Keratinocyte (primary cell): ENCODE data around the gene HYAL2.

Experiments used
- CTCF ChIP-seq, 3 experiments: IDR thresholded peaks in 1 of 3; conservative IDR thresholded peaks in 1 of 3; optimal IDR thresholded peaks in 1 of 3; 2 replicates in 2 of 3; 3 replicates in 1 of 3; pipeline versions ENCODE3 to v1.5.1; 2011; ENCODE audit warnings: low read length in 3 of 3, mild to moderate bottlenecking in 3 of 3, moderate library complexity in 2 of 3, control low read depth in 1 of 3, inconsistent platforms in 1 of 3; ENCODE audit not compliant: insufficient read depth in 2 of 3; ENCODE audit errors: extremely low read depth in 1 of 3
- EZH2 ChIP-seq: IDR thresholded peaks from one replicate; pipeline ENCODE4 v1.6.1; 2012; ENCODE audit warnings: inconsistent platforms, mild to moderate bottlenecking, low read length, moderate library complexity

DNA sequence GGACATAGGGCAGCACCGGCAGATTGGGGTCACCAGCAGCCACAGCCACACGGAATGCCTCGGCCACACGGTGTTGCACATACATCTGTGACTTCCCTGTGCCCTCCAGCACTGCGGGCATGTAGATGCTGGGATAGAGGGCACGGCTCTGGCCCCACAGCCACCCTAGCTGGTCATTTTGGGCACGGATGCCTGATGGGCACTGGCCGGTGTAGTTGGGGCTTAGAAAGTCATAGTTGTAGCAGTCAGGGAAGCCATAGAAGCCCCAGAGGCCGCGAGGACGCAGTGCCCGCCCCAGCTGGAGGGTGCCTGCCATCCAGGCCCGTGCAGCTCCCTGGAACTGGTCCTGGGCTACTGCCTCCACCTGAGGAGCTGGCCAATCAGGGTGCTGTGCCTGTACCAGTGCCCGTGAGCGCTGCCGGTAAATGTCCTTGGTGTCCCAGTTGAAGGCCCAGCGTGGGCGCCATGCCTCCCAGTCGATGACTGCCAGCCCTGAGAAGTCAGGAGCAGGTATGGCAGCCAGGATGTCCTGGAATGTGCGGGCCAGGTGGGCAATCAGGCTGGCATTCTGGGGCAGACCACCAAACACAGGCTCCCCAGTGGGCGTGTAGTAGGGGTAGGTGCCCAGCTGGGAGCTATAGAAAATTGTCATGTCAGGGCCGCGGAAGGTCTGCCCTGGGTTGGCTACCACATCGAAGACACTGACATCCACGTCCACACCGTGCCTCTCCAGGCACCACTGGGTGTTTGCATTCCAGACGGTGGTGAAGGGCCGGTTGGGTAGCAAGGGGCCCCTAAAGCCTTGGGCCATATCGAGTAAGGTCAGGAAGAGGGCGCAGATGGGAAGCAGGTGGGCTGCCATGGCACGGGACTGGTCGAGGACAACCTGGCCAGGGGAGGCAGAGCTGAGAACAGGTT lies 20.2 kb downstream of the HYAL2 start:
- TF ChIP-seq CTCF (optimal IDR thresholded peaks at IDR 0.05 in 1 of 3, IDR thresholded peaks at IDR 0.05 in 1 of 3, conservative IDR thresholded peaks at IDR 0.05 in 1 of 3; ENCODE audit: extremely low read depth in 1 of 3, insufficient read depth in 2 of 3, low read length in 3 of 3) (no peak), EZH2 (no peak)
